Activated CD4-positive, alpha-beta T cell treated with anti-CD3 and anti-CD28 coated beads, Interleukin-2, Interleukin-4, amounts not matched to agents 100 ng/mL and 50 ng/mL, durations not matched to agents 16 hours and 8 hours (primary cell): ENCODE data around the gene FASLG.

Experiments
- DNase-seq: peaks from one replicate; pipeline ENCODE4 v3.0.0-alpha.2; 2020; ENCODE audit warnings: low spot score

The FASLG gene

GRCh38 chr1:172646653-172647052 is 12.2 kb upstream of the FASLG start:
- DNase-seq = no peak

- DNase-seq = no peak
These were observed 11.8 kb upstream of the FASLG start for GRCh38 chr1:172647110-172647564.

GRCh38 chr1:172647987-172648386 is 10.9 kb upstream of the FASLG start:
- DNase-seq = no peak

- DNase-seq = no peak
These were observed 8.3 kb upstream of the FASLG start for GRCh38 chr1:172650474-172651193.

- no peak for DNase-seq
These were observed 5.7 kb upstream of the FASLG start for GRCh38 chr1:172653015-172653709.

- DNase-seq = peak; percentile 70
These were observed 4.4 kb upstream of the FASLG start for GRCh38 chr1:172654535-172654934.

DNA sequence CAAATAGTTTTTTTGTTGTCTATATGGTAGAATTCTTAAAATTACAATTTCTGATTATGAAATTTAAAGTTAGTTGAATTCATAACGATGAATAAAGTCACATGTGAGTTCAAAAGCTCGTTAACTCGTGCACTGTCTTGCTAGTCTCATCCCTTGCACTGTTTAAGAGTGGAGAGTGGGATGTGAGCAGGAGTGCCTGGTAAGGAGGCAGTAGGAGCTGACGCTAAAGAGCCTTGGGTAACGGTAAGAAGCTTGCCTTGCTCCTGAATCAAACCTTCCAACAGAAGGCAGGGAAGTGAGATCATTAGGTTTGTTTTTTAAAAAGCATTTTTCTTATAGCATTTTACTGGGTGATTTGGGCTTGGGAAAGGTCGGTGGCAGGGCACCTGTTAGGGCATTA is 2.3 kb upstream of the FASLG start:
- DNase-seq = no peak

DNA sequence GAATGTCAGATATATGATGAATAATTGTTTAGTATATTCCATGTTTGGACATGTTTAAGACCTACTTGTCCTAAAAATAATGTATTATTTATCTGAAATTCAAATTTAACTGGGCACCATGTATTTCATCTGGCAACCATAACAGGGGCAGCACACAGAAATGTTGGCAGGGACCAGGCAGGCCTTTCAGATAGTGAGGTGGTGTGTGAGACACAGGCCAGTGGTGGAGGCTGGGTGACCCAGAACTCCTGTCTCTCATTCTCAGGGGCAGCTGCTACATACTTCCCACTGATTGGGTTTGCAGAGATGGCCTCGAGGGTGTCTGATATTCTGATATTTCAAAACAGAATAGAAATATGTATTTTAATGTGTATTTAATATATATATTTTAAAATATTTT is 1.3 kb upstream of the FASLG start:
- DNase-seq = no peak

- DNase-seq = peak; percentile 54
These were observed 2.2 kb downstream of the FASLG start for GRCh38 chr1:172661107-172661506.

DNA sequence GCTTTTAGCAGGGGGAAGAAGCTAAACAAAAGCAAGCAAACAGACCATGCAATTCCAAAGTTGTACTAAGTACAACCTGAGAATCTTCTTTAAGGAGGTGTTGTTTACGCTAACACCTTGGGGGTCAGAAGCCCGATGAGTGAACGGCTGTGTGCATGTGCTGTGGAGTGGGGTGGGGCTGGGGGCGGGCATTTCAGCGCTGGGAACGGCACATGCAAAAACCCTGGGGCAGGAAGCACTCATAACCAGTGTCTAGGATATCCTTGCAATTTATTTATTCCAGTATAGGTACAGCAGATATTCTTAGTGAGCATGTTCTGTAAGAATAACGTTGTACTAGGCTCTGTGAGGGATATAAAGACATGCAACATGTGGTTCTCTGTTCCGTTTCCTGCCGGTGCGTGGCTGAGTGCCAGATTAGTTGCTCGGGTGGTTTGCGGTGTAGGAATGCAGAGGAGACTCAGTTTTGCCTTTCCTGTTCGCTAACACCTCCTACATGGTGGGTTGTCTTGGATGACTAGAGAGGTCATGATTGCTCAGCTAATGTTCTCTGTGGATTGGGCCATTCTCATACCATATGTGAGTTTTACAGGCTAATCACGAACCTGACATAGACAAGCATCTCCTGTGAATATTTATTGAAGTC is 3.7 kb downstream of the FASLG start:
- DNase-seq = peak; percentile 96

GRCh38 chr1:172663732-172664131 is 4.8 kb downstream of the FASLG start:
- DNase-seq = no peak

- no peak for DNase-seq
These were observed 9.2 kb downstream of the FASLG start for GRCh38 chr1:172668097-172668496.

GRCh38 chr1:172669011-172669410 is 10.1 kb downstream of the FASLG start:
- no peak for DNase-seq

DNA sequence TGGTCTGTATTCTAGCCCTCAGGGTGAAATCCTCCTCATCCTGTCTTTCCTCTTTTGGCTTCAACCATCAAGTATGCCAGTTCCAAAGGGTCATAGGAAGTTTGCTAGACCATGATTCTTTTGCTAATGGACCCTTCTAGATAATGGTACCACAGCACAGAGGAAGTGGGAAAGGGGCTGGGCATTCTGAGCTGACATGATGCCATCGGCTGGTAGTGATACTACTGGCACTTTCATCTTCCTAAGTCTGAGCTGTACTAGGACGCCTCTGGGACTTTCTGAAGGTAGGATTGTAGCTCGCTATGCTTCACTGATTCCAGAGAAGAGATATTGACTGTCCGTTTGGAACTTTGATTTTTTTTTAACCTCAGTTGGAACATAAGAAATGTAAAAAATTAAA is 11.4 kb downstream of the FASLG start:
- DNase-seq = no peak

GRCh38 chr1:172670791-172671190 is 11.9 kb downstream of the FASLG start:
- DNase-seq = peak; percentile 79

DNA sequence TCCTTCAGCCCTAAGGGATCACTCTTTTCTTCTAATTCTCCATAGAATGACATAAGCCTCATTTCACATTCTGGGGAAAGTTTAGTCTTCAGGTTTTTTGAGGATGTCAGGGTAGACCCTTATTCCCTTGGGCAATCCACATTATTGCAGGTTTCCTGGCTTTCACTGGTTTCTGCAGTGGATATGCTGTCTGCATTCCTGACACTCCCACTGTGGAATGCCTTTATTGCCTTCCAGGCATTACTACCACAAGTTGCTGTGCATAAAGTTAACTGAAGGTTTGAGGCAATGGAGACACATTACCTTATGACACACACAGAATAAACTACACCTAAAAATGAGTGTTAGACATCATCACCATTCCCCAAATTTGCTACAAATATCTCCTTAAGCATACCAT is 12.7 kb downstream of the FASLG start:
- DNase-seq = no peak

DNA sequence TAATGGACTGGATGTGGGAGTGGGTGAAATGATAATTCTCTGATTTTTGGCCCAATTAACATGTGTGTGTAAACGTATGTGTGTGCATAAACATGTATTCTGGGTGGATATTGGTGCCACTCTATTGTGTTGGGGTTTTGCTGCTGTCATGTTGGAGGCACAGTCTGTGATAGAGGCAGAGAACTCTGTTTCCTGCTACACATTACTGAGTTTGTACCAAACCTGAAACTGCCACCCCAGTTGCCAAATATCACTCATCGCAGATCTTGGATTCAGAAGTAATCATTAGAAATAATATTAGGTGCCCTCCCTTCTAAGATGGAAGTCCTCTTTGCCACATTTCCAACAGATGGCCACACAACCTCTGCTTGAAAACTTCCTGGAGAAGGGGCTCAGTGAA is 13.8 kb downstream of the FASLG start:
- DNase-seq = no peak

GRCh38 chr1:172673761-172674160 is 14.9 kb downstream of the FASLG start:
- DNase-seq = no peak

- peak; percentile 75 for DNase-seq
These were observed 16.1 kb downstream of the FASLG start for GRCh38 chr1:172674831-172675613.

DNA sequence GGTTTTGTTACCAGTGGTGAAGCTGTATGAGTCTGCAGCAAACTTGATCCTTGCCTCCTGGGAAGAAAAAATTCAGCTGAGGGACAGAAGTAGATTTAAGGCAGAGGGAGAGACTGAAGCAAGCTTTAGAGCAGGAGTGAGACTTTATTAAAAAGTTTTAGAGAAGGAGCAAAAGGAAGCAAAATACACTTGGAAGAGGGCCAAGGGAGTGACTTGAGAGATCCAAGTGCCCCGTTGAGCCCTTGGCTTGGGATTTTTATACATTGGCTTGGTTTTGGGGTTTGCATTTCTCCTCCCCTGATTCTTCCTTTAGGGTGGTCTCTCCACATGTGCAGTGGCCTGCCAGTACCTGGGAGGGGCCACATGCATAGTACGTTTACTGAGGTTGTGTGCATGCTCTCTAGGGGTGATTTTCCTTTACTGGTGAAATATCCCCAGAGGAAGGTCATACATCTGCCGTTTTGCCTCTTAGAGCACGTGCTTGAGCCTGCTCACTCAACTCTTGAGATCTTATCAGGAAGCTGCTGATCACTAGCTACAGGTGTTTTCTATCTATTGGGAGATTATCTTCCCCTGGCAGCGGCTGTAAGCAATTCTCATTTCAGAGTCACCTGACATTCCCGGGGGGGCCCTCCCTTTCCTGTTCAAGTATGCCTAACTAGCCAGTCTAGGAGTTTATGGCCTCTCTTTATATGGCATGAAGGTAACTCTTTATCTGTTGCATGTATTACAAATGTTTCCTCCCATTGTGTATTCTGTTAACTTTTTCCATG is 20.3 kb downstream of the FASLG start:
- no peak for DNase-seq

GRCh38 chr1:172680244-172680643 is 21.3 kb downstream of the FASLG start:
- no peak for DNase-seq
